Osteoblast (primary cell): Measurements from ENCODE around the gene VSTM2B. TPM values are rescaled to one million over a fixed set of nuclear protein-coding genes. Genes with fewer than 3 reads are reported as not detected.

Experiments
- DNase-seq: peaks from one replicate; pipeline ENCODE4 v3.0.0; 2011; ENCODE audit warnings: low spot score, mixed read lengths; ENCODE audit not compliant: insufficient read length; ENCODE audit errors: missing footprints
- H2AFZ ChIP-seq: 2 replicates; pipeline ENCODE4 v1.6.0; 2011; ENCODE audit warnings: mild to moderate bottlenecking, low read length
- H3K27ac ChIP-seq: 2 replicates; pipeline ENCODE4 v1.5.1; 2011; ENCODE audit warnings: mild to moderate bottlenecking, low read depth, low read length, moderate library complexity
- H3K27me3 ChIP-seq: 2 replicates; pipeline ENCODE4 v1.6.0; 2012; ENCODE audit warnings: mild to moderate bottlenecking, control low read depth, inconsistent platforms, low read length, moderate library complexity; ENCODE audit not compliant: insufficient read depth
- H3K36me3 ChIP-seq: 2 replicates; pipeline ENCODE4 v1.5.1; 2011; ENCODE audit warnings: mild to moderate bottlenecking, low read length, control low read depth, moderate library complexity; ENCODE audit not compliant: insufficient read depth
- H3K4me1 ChIP-seq: 2 replicates; pipeline ENCODE4 v1.5.1; 2011; ENCODE audit warnings: mild to moderate bottlenecking, low read length, control low read depth, moderate library complexity; ENCODE audit not compliant: insufficient read depth
- H3K4me2 ChIP-seq: 2 replicates; pipeline ENCODE4 v1.6.0; 2011; ENCODE audit warnings: mild to moderate bottlenecking, low read length; ENCODE audit not compliant: insufficient read depth
- H3K4me3 ChIP-seq: fragments of 200-600 bp; sonication (generic); 3 replicates; pipeline ENCODE4 v1.5.1; 2012; ENCODE audit warnings: mild to moderate bottlenecking, low read length, inconsistent platforms; ENCODE audit not compliant: insufficient read depth
- H3K79me2 ChIP-seq: 2 replicates; pipeline ENCODE4 v1.6.0; 2012; ENCODE audit warnings: mild to moderate bottlenecking, low read length, control low read depth, inconsistent platforms; ENCODE audit not compliant: insufficient read depth
- H3K9me3 ChIP-seq: 2 replicates; pipeline ENCODE4 v1.5.1; 2011; ENCODE audit warnings: low read depth, low read length, control low read depth
- H4K20me1 ChIP-seq: 2 replicates; pipeline ENCODE4 v1.6.0; 2012; ENCODE audit warnings: mild to moderate bottlenecking, low read length, control low read depth; ENCODE audit not compliant: insufficient read depth
- total RNA-seq: library from RNA; depleted of rRNA; stranded (reverse); fragments of >200 nt; gene quantifications from 2 replicates; pipeline ENCODE4 v1.2.3, GENCODE V29; 2012
- TF ChIP-seq, protein P1 (sequence below): IDR thresholded peaks from 2 replicates; pipeline ENCODE4 v1.5.1; 2011; ENCODE audit warnings: mild to moderate bottlenecking, low read depth, low read length, moderate library complexity; ENCODE audit errors: extremely low read depth

Gene VSTM2B
- total RNA-seq, 1 donor = not detected

DNA sequence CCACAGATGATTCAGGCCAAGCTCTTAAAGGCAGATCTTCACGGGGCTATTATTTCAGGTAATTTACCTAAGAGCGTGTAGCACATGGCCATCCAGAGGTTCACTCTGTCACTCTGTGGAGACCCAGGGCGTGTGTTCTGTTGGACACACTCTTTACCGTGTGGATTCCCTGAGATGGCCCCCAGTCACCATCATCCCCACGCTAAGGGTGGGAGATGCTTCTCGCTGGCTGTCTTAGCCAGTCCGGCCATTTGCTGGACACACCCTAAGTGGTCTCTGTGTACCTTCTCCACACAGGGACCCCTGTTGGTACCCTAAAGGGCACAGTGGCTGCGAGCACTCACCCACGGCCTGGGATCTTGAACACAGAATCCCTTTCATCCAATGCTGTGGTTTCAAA lies 86.3 kb downstream of the VSTM2B start:
- Histone ChIP-seq H3K36me3 (peaks cover 57% of the 10 kb centered on the region), H3K4me3 (no peak overlapping the region), H3K9me3 (no peaks in the 10 kb centered on the region), H3K79me2 (peaks cover 3% of the 10 kb centered on the region), H2AFZ (no peak overlapping the region), H3K4me1 (peaks cover under 1% of the 10 kb centered on the region), H4K20me1 (no peaks in the 10 kb centered on the region), H3K27me3 (no peaks in the 10 kb centered on the region), H3K27ac (no peak overlapping the region), H3K4me2 (no peak overlapping the region)
- TF ChIP-seq, protein P1, sequence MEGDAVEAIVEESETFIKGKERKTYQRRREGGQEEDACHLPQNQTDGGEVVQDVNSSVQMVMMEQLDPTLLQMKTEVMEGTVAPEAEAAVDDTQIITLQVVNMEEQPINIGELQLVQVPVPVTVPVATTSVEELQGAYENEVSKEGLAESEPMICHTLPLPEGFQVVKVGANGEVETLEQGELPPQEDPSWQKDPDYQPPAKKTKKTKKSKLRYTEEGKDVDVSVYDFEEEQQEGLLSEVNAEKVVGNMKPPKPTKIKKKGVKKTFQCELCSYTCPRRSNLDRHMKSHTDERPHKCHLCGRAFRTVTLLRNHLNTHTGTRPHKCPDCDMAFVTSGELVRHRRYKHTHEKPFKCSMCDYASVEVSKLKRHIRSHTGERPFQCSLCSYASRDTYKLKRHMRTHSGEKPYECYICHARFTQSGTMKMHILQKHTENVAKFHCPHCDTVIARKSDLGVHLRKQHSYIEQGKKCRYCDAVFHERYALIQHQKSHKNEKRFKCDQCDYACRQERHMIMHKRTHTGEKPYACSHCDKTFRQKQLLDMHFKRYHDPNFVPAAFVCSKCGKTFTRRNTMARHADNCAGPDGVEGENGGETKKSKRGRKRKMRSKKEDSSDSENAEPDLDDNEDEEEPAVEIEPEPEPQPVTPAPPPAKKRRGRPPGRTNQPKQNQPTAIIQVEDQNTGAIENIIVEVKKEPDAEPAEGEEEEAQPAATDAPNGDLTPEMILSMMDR = no peak
- DNase-seq = no peak

- Histone ChIP-seq H3K4me2 (no peak overlapping the region), H4K20me1 (no peaks in the 10 kb centered on the region), H3K27me3 (no peaks in the 10 kb centered on the region), H3K27ac (no peak overlapping the region), H3K4me3 (no peak overlapping the region), H3K4me1 (no peaks in the 10 kb centered on the region), H3K36me3 (peaks cover 57% of the 10 kb centered on the region), H2AFZ (no peak overlapping the region), H3K9me3 (no peaks in the 10 kb centered on the region), H3K79me2 (no peaks in the 10 kb centered on the region)
- DNase-seq = no peak
- TF ChIP-seq, protein P1 = no peak
Measured at GRCh38 chr19:29612801-29613595, 87.2 kb downstream of the VSTM2B start.

- no peaks in the 10 kb centered on the region for H3K27me3 ChIP-seq
- H3K79me2 ChIP-seq = no peaks in the 10 kb centered on the region
- H4K20me1 ChIP-seq = no peaks in the 10 kb centered on the region
- DNase-seq = no peak
- H3K4me2 ChIP-seq = no peak overlapping the region
- no peak overlapping the region for H3K27ac ChIP-seq
- H3K36me3 ChIP-seq = peaks cover 51% of the 10 kb centered on the region
- TF ChIP-seq, protein P1 = no peak
- H2AFZ ChIP-seq = no peak overlapping the region
- no peaks in the 10 kb centered on the region for H3K9me3 ChIP-seq
- no peaks in the 10 kb centered on the region for H3K4me1 ChIP-seq
- H3K4me3 ChIP-seq = no peak overlapping the region
Measured at GRCh38 chr19:29614046-29614445, 88.3 kb downstream of the VSTM2B start.

Other genes with a start within 250 kb of the VSTM2B start
- gene POP4, start 80.3 kb downstream of the VSTM2B start, total RNA-seq = 59.4 and 61.0 TPM in 2 replicates
- 86.9 and 106 TPM in 2 replicates for gene PLEKHF1, start 139.5 kb downstream of the VSTM2B start, total RNA-seq
- gene C19orf12, start 189.3 kb downstream of the VSTM2B start, total RNA-seq = 48.5 and 52.7 TPM in 2 replicates